Hindlimb muscle (tissue), 1 donor: ENCODE results near the gene RNF112. TPM values are rescaled to one million over a fixed set of nuclear protein-coding genes. Genes with fewer than 3 reads are reported as not detected.
A peak's percentile ranks its signal among the peaks of the same experiment; 100 is the strongest.
"Not testable (repeated sequence)": the region's sequence is repeated elsewhere in the genome, so short reads cannot be mapped to it uniquely, and the experiment has no call there.

Experiments
- DNase-seq: peaks from one replicate; pipeline ENCODE4 v3.0.0-alpha.2; 2013
- polyA plus RNA-seq: library from polyadenylated mRNA; unstranded; fragments of 120-200 nt; gene quantifications from one replicate; pipeline ENCODE4 v1.2.1, GENCODE V29; 2013; ENCODE audit not compliant: insufficient read length

RNF112 gene
- polyA plus RNA-seq, 1 donor: 1.9 TPM

GRCh38 chr17:19414396-19415280 is 3.6 kb downstream of the RNF112 start:
- no peak for DNase-seq

- DNase-seq: no peak
These were observed 4.3 kb downstream of the RNF112 start for GRCh38 chr17:19415311-19415710.

GRCh38 chr17:19415806-19416775 is 5.1 kb downstream of the RNF112 start:
- no peak for DNase-seq

DNA sequence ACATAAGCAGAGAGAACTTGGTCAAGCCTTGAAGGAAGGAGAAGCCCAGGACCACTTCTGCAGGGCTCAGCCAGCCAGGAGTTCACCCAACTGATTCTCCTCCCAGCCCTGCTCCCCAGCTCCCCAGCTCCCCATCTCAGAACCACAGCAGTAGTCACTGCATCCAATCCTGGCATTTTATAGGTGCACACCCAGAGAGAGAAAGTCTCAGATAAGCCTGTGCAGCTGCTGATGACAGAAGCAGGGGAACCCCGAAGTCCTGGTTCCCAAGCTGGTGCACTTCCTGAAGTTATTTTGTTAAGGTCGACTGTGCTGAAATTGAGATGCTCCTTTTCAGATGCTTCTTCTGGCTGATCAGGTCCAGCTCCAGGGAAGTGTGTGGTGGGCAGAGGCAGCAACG is 6.6 kb downstream of the RNF112 start:
- DNase-seq: no peak

- no peak for DNase-seq
These were observed 7.4 kb downstream of the RNF112 start for GRCh38 chr17:19418251-19418992.

GRCh38 chr17:19421219-19421618 is 10.2 kb downstream of the RNF112 start:
- DNase-seq: no peak

GRCh38 chr17:19421926-19422325 is 10.9 kb downstream of the RNF112 start:
- DNase-seq: no peak

DNA sequence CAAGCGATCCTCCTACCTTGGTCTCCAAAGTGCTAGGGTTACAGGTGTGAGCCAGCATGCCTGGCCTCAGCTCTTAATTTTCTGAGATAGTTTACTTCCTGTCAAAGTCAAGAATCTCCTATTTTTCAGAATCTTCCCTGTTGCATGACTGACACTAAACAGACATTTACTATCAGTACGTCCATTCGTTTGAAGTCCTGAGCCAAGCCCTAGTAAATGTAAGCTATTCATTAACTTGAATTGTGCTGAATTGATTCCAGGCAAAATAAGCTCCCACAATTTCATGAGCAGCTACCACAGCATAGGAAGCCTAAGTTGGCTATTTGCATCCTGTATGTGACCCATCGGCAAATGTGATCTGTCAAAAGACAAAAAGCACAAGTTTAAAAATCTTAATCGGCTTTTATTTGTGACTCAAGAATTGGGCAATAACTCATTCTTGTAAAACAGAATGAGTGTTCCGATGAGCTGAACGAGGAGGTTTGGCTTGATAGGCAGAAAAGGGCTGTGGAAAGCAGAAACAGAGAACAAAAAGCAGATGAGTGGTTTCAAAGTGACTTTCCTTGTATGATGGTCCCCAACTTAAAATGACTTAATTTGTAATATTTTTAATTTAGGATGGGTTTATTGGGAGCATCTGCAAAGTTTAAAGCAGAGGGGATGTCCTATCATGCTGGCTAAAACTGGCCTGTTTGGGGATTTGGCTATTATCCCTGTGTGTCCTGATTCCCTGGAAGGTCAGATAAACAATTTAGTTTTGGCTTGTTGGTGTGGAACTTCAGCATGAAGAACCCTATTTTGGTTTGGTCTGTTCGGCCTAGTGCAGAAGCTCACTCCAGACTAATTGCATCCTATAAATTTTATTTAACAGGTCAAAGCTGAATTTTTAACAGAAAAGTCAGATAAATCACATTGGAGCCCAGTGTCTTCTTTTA is 14.2 kb downstream of the RNF112 start:
- no peak for DNase-seq

DNA sequence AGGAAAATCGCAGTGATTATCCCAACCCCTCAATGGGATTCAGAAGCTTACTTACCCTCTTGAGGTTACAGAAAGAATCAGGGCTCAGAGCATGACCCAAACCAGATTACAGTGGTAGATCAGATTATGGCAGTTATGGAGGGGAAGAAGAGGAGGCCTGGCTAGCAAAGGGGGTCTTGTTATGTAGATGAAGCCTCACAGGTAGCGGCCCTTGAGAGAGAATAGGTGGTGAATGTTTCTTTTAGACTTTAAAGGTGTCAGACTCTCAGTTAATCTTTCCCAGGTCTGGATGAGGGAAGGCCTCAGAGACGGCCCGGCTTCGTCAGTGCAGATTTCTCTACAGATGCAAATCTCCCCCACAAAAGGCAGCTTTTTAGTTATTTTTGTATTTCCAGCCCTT is 15.6 kb downstream of the RNF112 start:
- DNase-seq: no peak

DNA sequence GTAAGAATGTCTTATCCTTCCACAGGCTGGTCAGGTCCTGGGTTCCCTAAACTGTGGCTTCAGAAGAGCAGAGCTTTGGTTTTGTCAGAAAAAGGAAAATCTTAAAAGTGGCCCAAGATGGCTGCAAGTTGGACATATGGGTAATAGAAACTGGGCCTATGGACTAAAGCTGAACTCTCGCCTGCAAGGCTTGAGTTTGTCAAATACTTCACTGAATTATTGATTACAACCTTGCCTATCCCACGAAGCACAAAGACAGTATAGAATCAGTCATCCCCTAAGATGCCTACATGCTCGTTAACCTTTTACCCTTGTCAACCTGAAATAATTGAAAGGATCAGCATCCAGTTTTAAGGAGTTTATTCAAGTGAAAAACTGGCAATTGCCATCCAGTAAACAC is 20.7 kb downstream of the RNF112 start:
- no peak for DNase-seq

GRCh38 chr17:19433255-19433654 is 22.2 kb downstream of the RNF112 start:
- no peak for DNase-seq

- no peak for DNase-seq
These were observed 22.8 kb downstream of the RNF112 start for GRCh38 chr17:19433727-19434340.

DNA sequence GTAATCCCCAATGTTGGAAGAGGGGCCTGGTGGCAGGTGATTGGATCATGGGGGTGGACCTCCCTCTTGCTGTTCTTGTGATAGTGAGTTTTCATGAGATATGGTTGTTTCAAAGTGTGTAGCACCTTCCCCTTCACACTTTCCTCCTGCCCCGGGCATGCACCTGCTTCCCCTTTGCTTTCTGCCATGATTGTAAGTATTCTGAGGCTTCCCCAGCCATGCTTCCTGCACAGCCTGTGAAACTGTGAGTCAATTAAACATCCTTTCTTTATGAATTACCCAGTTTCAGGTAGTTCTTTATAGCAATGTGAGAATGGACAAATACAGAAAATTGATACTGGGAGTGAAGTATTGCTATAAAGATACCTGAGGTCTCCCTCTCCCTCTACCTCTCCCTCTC is 29.4 kb downstream of the RNF112 start:
- DNase-seq: no peak

DNA sequence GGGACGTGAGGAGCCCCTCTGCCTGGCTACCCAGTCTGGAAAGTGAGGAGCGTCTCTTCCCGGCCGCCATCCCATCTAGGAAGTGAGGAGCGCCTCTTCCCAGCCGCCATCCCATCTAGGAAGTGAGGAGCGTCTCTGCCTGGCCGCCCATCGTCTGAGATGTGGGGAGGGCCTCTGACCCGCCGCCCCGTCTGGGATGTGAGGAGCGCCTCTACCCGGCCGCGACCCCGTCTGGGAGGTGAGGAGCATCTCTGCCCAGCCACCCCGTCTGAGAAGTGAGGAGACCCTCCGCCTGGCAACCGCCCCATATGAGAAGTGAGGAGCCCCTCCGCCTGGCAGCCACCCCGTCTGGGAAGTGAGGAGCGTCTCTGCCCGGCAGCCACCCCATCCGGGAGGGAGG is 30.3 kb downstream of the RNF112 start:
- DNase-seq: not testable (repeated sequence)

- DNase-seq: no peak
These were observed 31.7 kb downstream of the RNF112 start for GRCh38 chr17:19442731-19443130.

DNA sequence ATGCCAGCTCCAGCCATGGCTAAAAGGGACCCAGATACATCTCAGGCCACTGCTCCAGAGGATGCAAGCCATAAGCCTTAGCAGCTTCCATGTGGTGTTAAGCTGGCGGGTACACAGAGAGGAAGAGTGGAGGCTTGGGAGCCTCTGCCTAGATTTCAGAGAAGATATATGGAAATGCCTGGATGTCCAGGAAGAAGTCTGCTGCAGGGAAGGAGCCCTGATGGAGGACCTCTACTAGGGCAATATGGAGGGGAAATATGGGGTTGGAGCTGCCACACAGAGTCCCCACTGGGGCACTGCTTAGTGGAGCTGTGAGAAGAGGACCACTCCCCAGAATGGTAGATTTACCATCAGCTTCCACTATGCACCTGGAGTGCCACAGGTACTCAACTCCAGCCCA is 32.1 kb downstream of the RNF112 start:
- DNase-seq: no peak

DNA sequence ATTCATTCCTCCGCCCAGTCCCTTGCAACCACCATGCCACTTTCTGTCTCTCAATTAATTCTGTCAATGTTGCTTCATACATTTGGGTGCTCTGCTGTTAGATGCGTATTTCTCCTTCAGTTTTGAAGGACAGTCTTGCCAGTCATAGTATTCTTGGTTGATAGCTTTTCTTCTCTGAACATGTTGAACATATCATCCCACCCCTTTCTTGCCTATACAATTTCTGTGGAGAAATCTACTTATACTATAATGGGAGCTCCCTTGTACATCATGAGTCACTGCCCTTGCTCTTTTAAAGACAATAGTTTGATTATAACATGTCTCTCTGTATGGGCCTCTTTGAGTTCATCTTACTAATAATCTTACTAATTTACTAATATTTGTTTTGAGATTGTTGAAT is 34.1 kb downstream of the RNF112 start:
- DNase-seq: no peak

DNA sequence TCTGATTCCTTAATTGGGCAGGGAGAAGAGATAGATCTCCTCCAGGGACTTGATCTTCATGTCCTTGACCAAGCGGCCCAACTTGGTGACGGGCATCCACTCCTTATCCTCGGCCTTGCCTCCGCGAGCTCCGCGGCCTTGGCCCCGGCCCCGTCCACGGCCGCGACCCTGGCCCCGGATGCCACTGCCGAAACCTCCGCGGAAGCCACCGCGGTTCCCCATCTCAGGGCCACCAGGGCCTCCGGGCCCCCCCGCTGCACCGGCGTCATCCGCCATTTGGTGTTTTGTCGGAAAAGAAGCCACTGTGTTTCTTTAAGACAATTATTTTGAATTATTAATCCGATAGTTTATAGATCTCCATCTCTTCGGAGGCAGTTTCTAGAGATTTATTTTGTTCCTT is 35.5 kb downstream of the RNF112 start:
- not testable (repeated sequence) for DNase-seq

GRCh38 chr17:19447085-19447583 is 36.1 kb downstream of the RNF112 start:
- peak; percentile 84 for DNase-seq

GRCh38 chr17:19448341-19449268 is 37.6 kb downstream of the RNF112 start:
- DNase-seq: peak; percentile 77
